WTC11 (cell line): ENCODE results near the gene OR4D2. TPM values are rescaled to one million over a fixed set of nuclear protein-coding genes. Genes with fewer than 3 reads are reported as not detected.

ENCODE experiments used
- ATAC-seq: fragments of 200-7000 bp; cut with Tn5 transposase; 2 replicates; pipeline ENCODE4 v1.10.0; 2021; ENCODE audit warnings: mild to moderate bottlenecking, moderate library complexity
- CTCF ChIA-PET: fragments of 300-600 bp; sonication (Branson Sonifier 250); formaldehyde crosslinking; loops from one replicate; lab custom pipeline; 2021; ENCODE audit warnings: antibody characterized with exemption; lab: Charles Lee
- POLR2A ChIA-PET: fragments of 350-600 bp; sonication (Branson Sonifier 250); formaldehyde crosslinking; loops from one replicate; lab custom pipeline; 2021; ENCODE audit warnings: antibody characterized with exemption; lab: Charles Lee
- DNase-seq: peaks from one replicate; pipeline ENCODE4 v3.0.0; 2021; ENCODE audit warnings: low spot score
- H3K27ac Mint-ChIP-seq: 2 replicates; pipeline ENCODE4 v1.8.0; 2021; ENCODE audit warnings: mixed read lengths
- H3K27me3 Mint-ChIP-seq: 2 replicates; pipeline ENCODE4 v1.8.0; 2021; ENCODE audit warnings: low read depth, mild to moderate bottlenecking, moderate library complexity, mixed read lengths
- H3K36me3 Mint-ChIP-seq: 2 replicates; pipeline ENCODE4 v1.8.0; 2021; ENCODE audit warnings: mixed read lengths
- H3K4me1 Mint-ChIP-seq: 2 replicates; pipeline ENCODE4 v1.8.0; 2022; ENCODE audit warnings: mixed read lengths
- H3K4me3 Mint-ChIP-seq: 2 replicates; pipeline ENCODE4 v1.8.0; 2021; ENCODE audit warnings: mild to moderate bottlenecking, moderate library complexity, mixed read lengths
- H3K9me3 Mint-ChIP-seq: 2 replicates; pipeline ENCODE4 v1.8.0; 2021; ENCODE audit warnings: mixed read lengths
- AFF4 ChIP-seq: sonication (generic); formaldehyde crosslinking; IDR thresholded peaks from 2 replicates; pipeline ENCODE4 v1.8.1; 2023; ENCODE audit warnings: mild to moderate bottlenecking, missing genetic modification reagents, borderline replicate concordance
- ARID4B ChIP-seq: sonication (generic); formaldehyde crosslinking; IDR thresholded peaks from 2 replicates; pipeline ENCODE4 v1.8.0; 2023; ENCODE audit warnings: missing genetic modification reagents, mild to moderate bottlenecking, borderline replicate concordance
- EMX1 ChIP-seq: fragments of 250-450 bp; sonication (Bioruptor Pico); IDR thresholded peaks from 2 replicates; pipeline ENCODE4 v1.8.0; 2021; ENCODE audit warnings: mild to moderate bottlenecking
- HMGA2 ChIP-seq: fragments of 250-450 bp; sonication (Bioruptor Pico); IDR thresholded peaks from 2 replicates; pipeline ENCODE4 v1.4.0; 2021; ENCODE audit warnings: mild to moderate bottlenecking, moderate library complexity
- IRF1 ChIP-seq: sonication (generic); formaldehyde crosslinking; IDR thresholded peaks from 2 replicates; pipeline ENCODE4 v1.8.0; 2023; ENCODE audit warnings: missing genetic modification reagents
- IRF2 ChIP-seq: sonication (generic); formaldehyde crosslinking; IDR thresholded peaks from 2 replicates; pipeline ENCODE4 v1.8.0; 2022; ENCODE audit warnings: low read depth, missing genetic modification reagents, borderline replicate concordance
- MXD4 ChIP-seq: fragments of 250-450 bp; sonication (Bioruptor Pico); IDR thresholded peaks from 2 replicates; pipeline ENCODE4 v1.8.0; 2021; ENCODE audit warnings: mild to moderate bottlenecking, moderate library complexity, borderline replicate concordance
- NFATC4 ChIP-seq: fragments of 250-450 bp; sonication (Bioruptor Pico); IDR thresholded peaks from 2 replicates; pipeline ENCODE4 v1.9.0; 2021; ENCODE audit warnings: mild to moderate bottlenecking
- NFE2L1 ChIP-seq: sonication (generic); formaldehyde crosslinking; IDR thresholded peaks from 2 replicates; pipeline ENCODE4 v1.8.1; 2023; ENCODE audit warnings: missing genetic modification reagents
- NR2C2 ChIP-seq: sonication (generic); formaldehyde crosslinking; IDR thresholded peaks from 2 replicates; pipeline ENCODE4 v1.8.0; 2022; ENCODE audit warnings: mild to moderate bottlenecking, missing genetic modification reagents
- RELA ChIP-seq: sonication (generic); formaldehyde crosslinking; IDR thresholded peaks from 2 replicates; pipeline ENCODE4 v1.8.1; 2022; ENCODE audit warnings: missing genetic modification reagents, mild to moderate bottlenecking, borderline replicate concordance
- TEAD1 ChIP-seq: sonication (generic); formaldehyde crosslinking; IDR thresholded peaks from 2 replicates; pipeline ENCODE4 v1.8.0; 2022; ENCODE audit warnings: mild to moderate bottlenecking, missing genetic modification reagents
- TP53 ChIP-seq: sonication (generic); formaldehyde crosslinking; IDR thresholded peaks from 2 replicates; pipeline ENCODE4 v1.8.1; 2023; ENCODE audit warnings: mild to moderate bottlenecking, missing genetic modification reagents
- ZNF232 ChIP-seq: sonication (generic); formaldehyde crosslinking; IDR thresholded peaks from 2 replicates; pipeline ENCODE4 v1.8.0; 2022; ENCODE audit warnings: mild to moderate bottlenecking, missing genetic modification reagents
- ZNF416 ChIP-seq: fragments of 250-450 bp; sonication (Bioruptor Pico); IDR thresholded peaks from 2 replicates; pipeline ENCODE4 v1.9.0; 2021; ENCODE audit warnings: mild to moderate bottlenecking, inconsistent platforms
- ZNF671 ChIP-seq: fragments of 250-450 bp; sonication (Bioruptor Pico); IDR thresholded peaks from 2 replicates; pipeline ENCODE4 v1.8.0; 2021; ENCODE audit warnings: mild to moderate bottlenecking
- total RNA-seq: library from RNA; stranded (reverse); gene quantifications from 3 replicates; pipeline ENCODE4 v1.2.3, GENCODE V29; 2021
- TF ChIP-seq, protein P1 (sequence below): sonication (generic); formaldehyde crosslinking; IDR thresholded peaks from 2 replicates; pipeline ENCODE4 v1.8.0; 2022; ENCODE audit warnings: mild to moderate bottlenecking, missing genetic modification reagents
- TF ChIP-seq, protein P2 (sequence below): sonication (generic); formaldehyde crosslinking; IDR thresholded peaks from 2 replicates; pipeline ENCODE4 v1.8.1; 2023; ENCODE audit warnings: mild to moderate bottlenecking, missing genetic modification reagents
- TF ChIP-seq, protein P3 (sequence below): fragments of 200-600 bp; IDR thresholded peaks from 2 replicates; pipeline ENCODE4 v1.8.0; 2022; ENCODE audit warnings: antibody characterized with exemption
- TF ChIP-seq, protein P4 (sequence below): sonication (generic); formaldehyde crosslinking; IDR thresholded peaks from 2 replicates; pipeline ENCODE4 v1.8.0; 2022; ENCODE audit warnings: missing genetic modification reagents

Gene OR4D2
- total RNA-seq, 1 experiment from 2014 or later = not detected

GRCh38 chr17:58120195-58120822 lies 46.5 kb upstream of the OR4D2 start:
- H3K4me3 Mint-ChIP-seq = no peak overlapping the region
- H3K4me1 Mint-ChIP-seq = no peaks in the 10 kb centered on the region
- peaks cover 5% of the 10 kb centered on the region; the same call in 1 of the 2 replicates for H3K27me3 Mint-ChIP-seq
- H3K9me3 Mint-ChIP-seq = no peaks in the 10 kb centered on the region
- POLR2A ChIA-PET = interaction anchor here (0.6 kb wide), 1 partner anchor 64 kb away, joined by 4 read pairs; no protein-coding TSS in a partner anchor
- H3K36me3 Mint-ChIP-seq = no peaks in the 10 kb centered on the region
- peak; percentile 74 for ATAC-seq
- no peak overlapping the region for H3K27ac Mint-ChIP-seq
- peak; percentile 56 for DNase-seq
- CTCF ChIA-PET = interaction anchor here (1.0 to 1.9 kb wide), 2 partner anchors 52 to 127 kb away, joined by 4 to 8 read pairs; no protein-coding TSS in a partner anchor
- no peak for TF ChIP-seq ZNF416 (CRISPR knock-in tag)
- TF ChIP-seq NFE2L1 (CRISPR knock-in tag) = 0 out of 2 replicates have a peak, but pooled peaks have one; percentile 35
- TF ChIP-seq, protein P1, sequence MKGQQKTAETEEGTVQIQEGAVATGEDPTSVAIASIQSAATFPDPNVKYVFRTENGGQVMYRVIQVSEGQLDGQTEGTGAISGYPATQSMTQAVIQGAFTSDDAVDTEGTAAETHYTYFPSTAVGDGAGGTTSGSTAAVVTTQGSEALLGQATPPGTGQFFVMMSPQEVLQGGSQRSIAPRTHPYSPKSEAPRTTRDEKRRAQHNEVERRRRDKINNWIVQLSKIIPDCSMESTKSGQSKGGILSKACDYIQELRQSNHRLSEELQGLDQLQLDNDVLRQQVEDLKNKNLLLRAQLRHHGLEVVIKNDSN (CRISPR knock-in tag) = peak; percentile 46; the same call in 1 of the 2 replicates
- no peak for TF ChIP-seq ARID4B (CRISPR knock-in tag)
- TF ChIP-seq, protein P2, sequence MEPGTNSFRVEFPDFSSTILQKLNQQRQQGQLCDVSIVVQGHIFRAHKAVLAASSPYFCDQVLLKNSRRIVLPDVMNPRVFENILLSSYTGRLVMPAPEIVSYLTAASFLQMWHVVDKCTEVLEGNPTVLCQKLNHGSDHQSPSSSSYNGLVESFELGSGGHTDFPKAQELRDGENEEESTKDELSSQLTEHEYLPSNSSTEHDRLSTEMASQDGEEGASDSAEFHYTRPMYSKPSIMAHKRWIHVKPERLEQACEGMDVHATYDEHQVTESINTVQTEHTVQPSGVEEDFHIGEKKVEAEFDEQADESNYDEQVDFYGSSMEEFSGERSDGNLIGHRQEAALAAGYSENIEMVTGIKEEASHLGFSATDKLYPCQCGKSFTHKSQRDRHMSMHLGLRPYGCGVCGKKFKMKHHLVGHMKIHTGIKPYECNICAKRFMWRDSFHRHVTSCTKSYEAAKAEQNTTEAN (CRISPR knock-in tag) = peak; percentile 54; the same call in 1 of the 2 replicates
- TF ChIP-seq NR2C2 (CRISPR knock-in tag) = no peak
- no peak for TF ChIP-seq RELA (CRISPR knock-in tag)
- no peak for TF ChIP-seq MXD4 (CRISPR knock-in tag)
- TF ChIP-seq, protein P3, sequence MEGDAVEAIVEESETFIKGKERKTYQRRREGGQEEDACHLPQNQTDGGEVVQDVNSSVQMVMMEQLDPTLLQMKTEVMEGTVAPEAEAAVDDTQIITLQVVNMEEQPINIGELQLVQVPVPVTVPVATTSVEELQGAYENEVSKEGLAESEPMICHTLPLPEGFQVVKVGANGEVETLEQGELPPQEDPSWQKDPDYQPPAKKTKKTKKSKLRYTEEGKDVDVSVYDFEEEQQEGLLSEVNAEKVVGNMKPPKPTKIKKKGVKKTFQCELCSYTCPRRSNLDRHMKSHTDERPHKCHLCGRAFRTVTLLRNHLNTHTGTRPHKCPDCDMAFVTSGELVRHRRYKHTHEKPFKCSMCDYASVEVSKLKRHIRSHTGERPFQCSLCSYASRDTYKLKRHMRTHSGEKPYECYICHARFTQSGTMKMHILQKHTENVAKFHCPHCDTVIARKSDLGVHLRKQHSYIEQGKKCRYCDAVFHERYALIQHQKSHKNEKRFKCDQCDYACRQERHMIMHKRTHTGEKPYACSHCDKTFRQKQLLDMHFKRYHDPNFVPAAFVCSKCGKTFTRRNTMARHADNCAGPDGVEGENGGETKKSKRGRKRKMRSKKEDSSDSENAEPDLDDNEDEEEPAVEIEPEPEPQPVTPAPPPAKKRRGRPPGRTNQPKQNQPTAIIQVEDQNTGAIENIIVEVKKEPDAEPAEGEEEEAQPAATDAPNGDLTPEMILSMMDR = no peak
- no peak for TF ChIP-seq IRF2 (CRISPR knock-in tag)
- TF ChIP-seq, protein P4, sequence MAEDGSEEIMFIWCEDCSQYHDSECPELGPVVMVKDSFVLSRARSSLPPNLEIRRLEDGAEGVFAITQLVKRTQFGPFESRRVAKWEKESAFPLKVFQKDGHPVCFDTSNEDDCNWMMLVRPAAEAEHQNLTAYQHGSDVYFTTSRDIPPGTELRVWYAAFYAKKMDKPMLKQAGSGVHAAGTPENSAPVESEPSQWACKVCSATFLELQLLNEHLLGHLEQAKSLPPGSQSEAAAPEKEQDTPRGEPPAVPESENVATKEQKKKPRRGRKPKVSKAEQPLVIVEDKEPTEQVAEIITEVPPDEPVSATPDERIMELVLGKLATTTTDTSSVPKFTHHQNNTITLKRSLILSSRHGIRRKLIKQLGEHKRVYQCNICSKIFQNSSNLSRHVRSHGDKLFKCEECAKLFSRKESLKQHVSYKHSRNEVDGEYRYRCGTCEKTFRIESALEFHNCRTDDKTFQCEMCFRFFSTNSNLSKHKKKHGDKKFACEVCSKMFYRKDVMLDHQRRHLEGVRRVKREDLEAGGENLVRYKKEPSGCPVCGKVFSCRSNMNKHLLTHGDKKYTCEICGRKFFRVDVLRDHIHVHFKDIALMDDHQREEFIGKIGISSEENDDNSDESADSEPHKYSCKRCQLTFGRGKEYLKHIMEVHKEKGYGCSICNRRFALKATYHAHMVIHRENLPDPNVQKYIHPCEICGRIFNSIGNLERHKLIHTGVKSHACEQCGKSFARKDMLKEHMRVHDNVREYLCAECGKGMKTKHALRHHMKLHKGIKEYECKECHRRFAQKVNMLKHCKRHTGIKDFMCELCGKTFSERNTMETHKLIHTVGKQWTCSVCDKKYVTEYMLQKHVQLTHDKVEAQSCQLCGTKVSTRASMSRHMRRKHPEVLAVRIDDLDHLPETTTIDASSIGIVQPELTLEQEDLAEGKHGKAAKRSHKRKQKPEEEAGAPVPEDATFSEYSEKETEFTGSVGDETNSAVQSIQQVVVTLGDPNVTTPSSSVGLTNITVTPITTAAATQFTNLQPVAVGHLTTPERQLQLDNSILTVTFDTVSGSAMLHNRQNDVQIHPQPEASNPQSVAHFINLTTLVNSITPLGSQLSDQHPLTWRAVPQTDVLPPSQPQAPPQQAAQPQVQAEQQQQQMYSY (CRISPR knock-in tag) = no peak
- TF ChIP-seq HMGA2 (CRISPR knock-in tag) = no peak
- 0 out of 2 replicates have a peak, but pooled peaks have one; percentile 39 for TF ChIP-seq TP53
- TF ChIP-seq IRF1 (CRISPR knock-in tag) = no peak
- TF ChIP-seq EMX1 (CRISPR knock-in tag) = no peak
- TF ChIP-seq AFF4 (CRISPR knock-in tag) = no peak
- TF ChIP-seq ZNF671 (CRISPR knock-in tag) = no peak
- no peak for TF ChIP-seq TEAD1 (CRISPR knock-in tag)
- TF ChIP-seq NFATC4 (CRISPR knock-in tag) = no peak
- no peak for TF ChIP-seq ZNF232 (CRISPR knock-in tag)
